ENCODE data around the gene UCP1.
"Not testable (repeated sequence)": the region's sequence is repeated elsewhere in the genome, so short reads cannot be mapped to it uniquely, and the experiment has no call there.

Gene UCP1

DNA sequence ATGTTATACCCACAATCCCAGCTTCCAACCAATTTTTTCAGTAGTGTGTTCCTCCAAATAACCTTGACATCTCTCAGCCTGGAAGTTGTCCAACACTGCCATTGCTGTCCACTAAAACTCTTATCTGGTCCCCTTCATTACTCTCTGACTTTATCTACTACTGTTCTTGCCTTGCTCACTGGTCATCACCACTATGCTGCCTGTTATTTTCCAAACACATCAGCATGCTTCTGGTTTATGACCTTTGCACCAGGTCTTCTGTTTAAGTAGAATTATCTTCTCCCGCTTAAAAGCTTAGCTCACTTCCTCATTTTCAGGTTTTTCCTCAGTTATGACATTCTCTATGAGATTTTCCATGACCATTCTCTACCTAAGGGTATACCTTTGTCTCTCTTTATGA lies 39.3 kb downstream of the UCP1 start:
- Histone ChIP-seq H3K27me3 (ENCODE audit: insufficient read depth, poor library complexity, severe bottlenecking) (no peaks in the 10 kb centered on the region), H3K4me3 (replicated peaks; ENCODE audit: insufficient read depth, low read length) (no peak overlapping the region), H3K27ac (replicated peaks) (no peak overlapping the region)
- no peak for DNase-seq (ENCODE audit: low read depth in 1 of 2, low spot score in 1 of 2)
- TF ChIP-seq SPI1 (IDR thresholded peaks at IDR 0.05; ENCODE audit: borderline replicate concordance, low read depth) (peak; percentile 89; the same call in 1 of the 2 replicates), GABPA (IDR thresholded peaks at IDR 0.05; ENCODE audit: low read depth) (no peak)

DNA sequence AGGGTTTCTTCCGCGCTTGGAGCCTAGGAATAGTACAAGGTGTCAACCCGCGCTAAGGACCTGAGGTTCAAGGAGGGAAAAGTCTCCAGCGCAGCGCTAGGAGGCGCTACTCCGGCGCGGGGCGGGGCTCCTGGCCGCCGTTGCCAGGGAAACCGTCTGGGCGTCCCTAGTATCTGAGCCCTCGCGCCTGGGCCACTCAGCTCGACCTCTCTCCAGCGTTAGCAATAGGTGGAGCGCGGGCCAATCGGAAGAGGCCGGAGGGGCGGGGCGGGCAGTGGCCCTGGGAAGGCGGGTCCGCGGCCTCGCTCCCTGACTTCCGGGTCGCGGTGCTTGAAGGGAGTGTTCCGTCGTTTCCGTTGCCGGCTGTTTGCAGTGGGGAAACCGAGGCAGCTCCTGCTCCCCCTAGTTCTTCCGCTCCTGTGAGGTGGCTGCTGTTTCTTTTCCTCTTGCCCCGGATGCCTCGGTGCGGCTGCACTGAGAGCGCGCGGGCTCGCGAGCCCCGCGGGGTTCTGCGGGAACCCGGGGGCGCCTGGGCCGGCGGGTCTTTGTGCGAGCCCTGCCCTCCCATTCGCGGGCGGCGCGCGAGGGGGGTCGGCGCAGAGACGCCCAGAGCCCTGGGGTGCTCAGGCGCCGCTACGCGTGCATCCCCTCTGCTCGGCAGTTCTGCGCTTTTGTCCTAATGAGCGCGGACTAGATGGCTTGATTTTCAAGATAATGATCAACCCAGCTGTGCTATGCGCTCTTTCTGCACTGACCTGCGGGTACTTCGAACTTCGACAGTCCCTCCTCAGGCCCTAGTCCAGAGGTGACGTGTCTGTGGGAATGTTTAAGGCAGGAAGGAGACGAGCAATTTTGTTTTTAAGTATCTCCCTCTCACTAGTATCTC lies 44.7 kb downstream of the UCP1 start, which contains the start of gene ELMOD2:
Gene ELMOD2, plus strand, starts transcription at position 312 of the 886 bp plus-strand sequence. CDS start 1,261 bp downstream, outside the sequence.
- Histone ChIP-seq H3K27ac (replicated peaks) (peak within 1 kb of the TSS; percentile 58), H3K27me3 (ENCODE audit: insufficient read depth, poor library complexity, severe bottlenecking) (no peaks in the 10 kb centered on the region)
- peak; percentile 87 to 98 for DNase-seq (ENCODE audit: low read depth in 1 of 2, low spot score in 1 of 2)

DNA sequence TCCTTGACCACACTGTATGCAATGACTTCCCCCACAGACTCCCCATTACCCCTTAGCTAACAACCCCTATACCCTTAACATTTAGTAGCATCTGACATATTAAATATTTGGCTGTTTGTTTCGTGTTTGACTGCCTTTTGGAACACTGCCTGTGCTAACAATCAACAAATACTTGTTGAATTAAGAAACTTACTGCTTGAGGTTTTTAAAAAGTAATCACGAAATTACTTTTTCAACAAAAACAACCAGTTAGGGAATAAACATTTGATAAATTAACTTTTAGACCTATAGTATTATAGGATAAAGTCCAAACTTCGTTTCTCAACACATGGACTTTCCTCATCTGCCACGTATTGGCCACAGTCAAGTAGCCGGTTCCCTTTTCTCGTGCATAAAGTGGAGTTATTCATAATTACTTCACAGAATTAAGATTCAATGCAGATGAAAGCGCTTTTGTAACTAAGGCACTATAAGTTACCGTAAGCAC lies 45.3 kb downstream of the UCP1 start:
- no peak for DNase-seq (ENCODE audit: low read depth in 1 of 2, low spot score in 1 of 2)
- H3K27me3 ChIP-seq (ENCODE audit: insufficient read depth, poor library complexity, severe bottlenecking), result no peaks in the 10 kb centered on the region
- peak overlapping the region; percentile 62 for H3K4me3 ChIP-seq (replicated peaks; ENCODE audit: insufficient read depth, low read length)
- TF ChIP-seq GABPA (IDR thresholded peaks at IDR 0.05; ENCODE audit: low read depth) (no peak), SPI1 (IDR thresholded peaks at IDR 0.05; ENCODE audit: borderline replicate concordance, low read depth) (peak; percentile 5; the same call in 1 of the 2 replicates), POLR2AphosphoS5 (IDR thresholded peaks at IDR 0.05; ENCODE audit: low read depth) (no peak)
- TF ChIP-seq, protein P1, sequence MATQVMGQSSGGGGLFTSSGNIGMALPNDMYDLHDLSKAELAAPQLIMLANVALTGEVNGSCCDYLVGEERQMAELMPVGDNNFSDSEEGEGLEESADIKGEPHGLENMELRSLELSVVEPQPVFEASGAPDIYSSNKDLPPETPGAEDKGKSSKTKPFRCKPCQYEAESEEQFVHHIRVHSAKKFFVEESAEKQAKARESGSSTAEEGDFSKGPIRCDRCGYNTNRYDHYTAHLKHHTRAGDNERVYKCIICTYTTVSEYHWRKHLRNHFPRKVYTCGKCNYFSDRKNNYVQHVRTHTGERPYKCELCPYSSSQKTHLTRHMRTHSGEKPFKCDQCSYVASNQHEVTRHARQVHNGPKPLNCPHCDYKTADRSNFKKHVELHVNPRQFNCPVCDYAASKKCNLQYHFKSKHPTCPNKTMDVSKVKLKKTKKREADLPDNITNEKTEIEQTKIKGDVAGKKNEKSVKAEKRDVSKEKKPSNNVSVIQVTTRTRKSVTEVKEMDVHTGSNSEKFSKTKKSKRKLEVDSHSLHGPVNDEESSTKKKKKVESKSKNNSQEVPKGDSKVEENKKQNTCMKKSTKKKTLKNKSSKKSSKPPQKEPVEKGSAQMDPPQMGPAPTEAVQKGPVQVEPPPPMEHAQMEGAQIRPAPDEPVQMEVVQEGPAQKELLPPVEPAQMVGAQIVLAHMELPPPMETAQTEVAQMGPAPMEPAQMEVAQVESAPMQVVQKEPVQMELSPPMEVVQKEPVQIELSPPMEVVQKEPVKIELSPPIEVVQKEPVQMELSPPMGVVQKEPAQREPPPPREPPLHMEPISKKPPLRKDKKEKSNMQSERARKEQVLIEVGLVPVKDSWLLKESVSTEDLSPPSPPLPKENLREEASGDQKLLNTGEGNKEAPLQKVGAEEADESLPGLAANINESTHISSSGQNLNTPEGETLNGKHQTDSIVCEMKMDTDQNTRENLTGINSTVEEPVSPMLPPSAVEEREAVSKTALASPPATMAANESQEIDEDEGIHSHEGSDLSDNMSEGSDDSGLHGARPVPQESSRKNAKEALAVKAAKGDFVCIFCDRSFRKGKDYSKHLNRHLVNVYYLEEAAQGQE (IDR thresholded peaks at IDR 0.05; ENCODE audit: insufficient replicate concordance, low read depth), result no peak
- TF ChIP-seq, protein P2, sequence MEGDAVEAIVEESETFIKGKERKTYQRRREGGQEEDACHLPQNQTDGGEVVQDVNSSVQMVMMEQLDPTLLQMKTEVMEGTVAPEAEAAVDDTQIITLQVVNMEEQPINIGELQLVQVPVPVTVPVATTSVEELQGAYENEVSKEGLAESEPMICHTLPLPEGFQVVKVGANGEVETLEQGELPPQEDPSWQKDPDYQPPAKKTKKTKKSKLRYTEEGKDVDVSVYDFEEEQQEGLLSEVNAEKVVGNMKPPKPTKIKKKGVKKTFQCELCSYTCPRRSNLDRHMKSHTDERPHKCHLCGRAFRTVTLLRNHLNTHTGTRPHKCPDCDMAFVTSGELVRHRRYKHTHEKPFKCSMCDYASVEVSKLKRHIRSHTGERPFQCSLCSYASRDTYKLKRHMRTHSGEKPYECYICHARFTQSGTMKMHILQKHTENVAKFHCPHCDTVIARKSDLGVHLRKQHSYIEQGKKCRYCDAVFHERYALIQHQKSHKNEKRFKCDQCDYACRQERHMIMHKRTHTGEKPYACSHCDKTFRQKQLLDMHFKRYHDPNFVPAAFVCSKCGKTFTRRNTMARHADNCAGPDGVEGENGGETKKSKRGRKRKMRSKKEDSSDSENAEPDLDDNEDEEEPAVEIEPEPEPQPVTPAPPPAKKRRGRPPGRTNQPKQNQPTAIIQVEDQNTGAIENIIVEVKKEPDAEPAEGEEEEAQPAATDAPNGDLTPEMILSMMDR (IDR thresholded peaks at IDR 0.05; ENCODE audit: insufficient read depth, low read length), result no peak
- no peak overlapping the region for H3K27ac ChIP-seq (replicated peaks)

More for the DNA sequence above, 44.7 kb downstream of the UCP1 start, which contains the start of gene ELMOD2:
- TF ChIP-seq POLR2AphosphoS5 (IDR thresholded peaks at IDR 0.05; ENCODE audit: low read depth) (peak; percentile 83; the same call in 1 of the 2 replicates), SPI1 (IDR thresholded peaks at IDR 0.05; ENCODE audit: borderline replicate concordance, low read depth) (no peak), GABPA (IDR thresholded peaks at IDR 0.05; ENCODE audit: low read depth) (peak; percentile 87)
- TF ChIP-seq, protein P2 (IDR thresholded peaks at IDR 0.05; ENCODE audit: insufficient read depth, low read length), result peak; percentile 87
- TF ChIP-seq, protein P1 (IDR thresholded peaks at IDR 0.05; ENCODE audit: insufficient replicate concordance, low read depth), result no peak
- peak within 1 kb of the TSS; percentile 62 for H3K4me3 ChIP-seq (replicated peaks; ENCODE audit: insufficient read depth, low read length)

DNA sequence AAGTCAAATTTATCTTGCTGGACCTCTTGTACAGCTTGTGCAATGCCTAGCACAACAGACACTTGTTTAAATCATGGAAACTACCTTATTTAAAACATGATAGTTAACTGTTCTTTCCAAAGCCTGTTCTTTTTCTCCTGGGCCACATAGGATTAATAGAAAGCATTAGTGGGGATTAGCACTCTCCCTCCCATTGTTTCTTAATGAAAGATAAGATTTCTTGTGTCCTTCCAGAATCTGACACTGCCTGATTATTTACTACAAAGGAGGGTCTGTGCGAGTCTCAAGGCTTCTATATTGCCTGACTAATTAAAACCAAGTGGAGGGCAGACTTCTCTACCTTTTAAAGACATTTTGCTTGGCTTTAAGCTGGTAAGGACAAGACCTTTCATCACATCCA lies 53.3 kb downstream of the UCP1 start:
- no peak overlapping the region for H3K4me3 ChIP-seq (replicated peaks; ENCODE audit: insufficient read depth, low read length)
- DNase-seq (ENCODE audit: low read depth in 1 of 2, low spot score in 1 of 2), result no peak
- no peak overlapping the region for H3K27ac ChIP-seq (replicated peaks)
- TF ChIP-seq, protein P1 (IDR thresholded peaks at IDR 0.05; ENCODE audit: insufficient replicate concordance, low read depth), result no peak
- TF ChIP-seq SPI1 (IDR thresholded peaks at IDR 0.05; ENCODE audit: borderline replicate concordance, low read depth) (no peak), POLR2AphosphoS5 (IDR thresholded peaks at IDR 0.05; ENCODE audit: low read depth) (no peak), GABPA (IDR thresholded peaks at IDR 0.05; ENCODE audit: low read depth) (no peak)
- TF ChIP-seq, protein P2 (IDR thresholded peaks at IDR 0.05; ENCODE audit: insufficient read depth, low read length), result no peak
- peaks cover 2% of the 10 kb centered on the region for H3K27me3 ChIP-seq (ENCODE audit: insufficient read depth, poor library complexity, severe bottlenecking)

DNA sequence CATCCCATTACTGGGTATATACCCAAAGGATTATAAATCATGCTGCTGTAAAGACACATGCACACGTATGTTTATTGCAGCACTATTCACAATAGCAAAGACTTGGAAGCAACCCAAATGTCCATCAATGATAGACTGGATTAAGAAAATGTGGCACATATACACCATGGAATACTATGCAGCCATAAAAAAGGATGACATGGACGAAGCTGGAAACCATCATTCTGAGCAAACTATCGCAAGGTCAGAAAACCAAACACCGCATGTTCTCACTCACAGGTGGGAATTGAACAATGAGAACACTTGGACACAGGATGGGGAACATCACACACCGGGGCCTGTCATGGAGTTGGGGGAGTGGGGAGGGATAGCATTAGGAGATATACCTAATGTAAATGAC lies 55.0 kb downstream of the UCP1 start:
- H3K27ac ChIP-seq (replicated peaks); H3K4me3 ChIP-seq (replicated peaks; ENCODE audit: insufficient read depth, low read length); H3K27me3 ChIP-seq (ENCODE audit: insufficient read depth, poor library complexity, severe bottlenecking); DNase-seq (ENCODE audit: low read depth in 1 of 2, low spot score in 1 of 2): not testable (repeated sequence)

All from HL-60 (cell line).